M059J (cell line): ENCODE results near the gene RGS18. TPM values are rescaled to one million over a fixed set of nuclear protein-coding genes. Genes with fewer than 3 reads are reported as not detected.
"Not testable (repeated sequence)": the region's sequence is repeated elsewhere in the genome, so short reads cannot be mapped to it uniquely, and the experiment has no call there.

ENCODE experiments used
- DNase-seq: peaks from one replicate; pipeline ENCODE4 v3.0.0-alpha.2; 2012; ENCODE audit warnings: low read depth
- total RNA-seq: library from RNA; depleted of rRNA; stranded (reverse); fragments of >200 nt; shearing (Covaris generic); gene quantifications from 2 replicates; pipeline ENCODE4 v1.2.3, GENCODE V29; 2014

The RGS18 gene
- total RNA-seq, 1 experiment from 2014 or later: not detected

DNA sequence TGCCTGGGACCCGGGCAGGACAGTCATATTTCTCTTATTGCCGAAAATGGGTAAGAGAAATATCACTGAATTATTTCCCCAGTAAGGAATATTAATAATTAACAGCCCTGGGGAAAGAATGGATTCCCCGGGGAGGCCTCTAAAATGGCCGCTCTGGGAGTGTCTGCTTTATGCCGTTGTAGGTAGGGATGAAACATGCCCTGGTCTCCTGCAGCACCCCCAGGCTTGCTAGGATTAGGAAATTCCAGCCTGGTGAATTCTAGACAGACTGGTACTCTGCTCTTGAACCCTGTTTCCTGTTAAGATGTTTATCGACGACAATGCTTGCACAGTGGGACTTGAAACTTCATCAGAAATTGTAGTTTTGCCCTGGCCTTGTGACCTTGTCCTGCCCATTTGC, 6.7 kb downstream of the RGS18 start:
- DNase-seq: not testable (repeated sequence)

DNA sequence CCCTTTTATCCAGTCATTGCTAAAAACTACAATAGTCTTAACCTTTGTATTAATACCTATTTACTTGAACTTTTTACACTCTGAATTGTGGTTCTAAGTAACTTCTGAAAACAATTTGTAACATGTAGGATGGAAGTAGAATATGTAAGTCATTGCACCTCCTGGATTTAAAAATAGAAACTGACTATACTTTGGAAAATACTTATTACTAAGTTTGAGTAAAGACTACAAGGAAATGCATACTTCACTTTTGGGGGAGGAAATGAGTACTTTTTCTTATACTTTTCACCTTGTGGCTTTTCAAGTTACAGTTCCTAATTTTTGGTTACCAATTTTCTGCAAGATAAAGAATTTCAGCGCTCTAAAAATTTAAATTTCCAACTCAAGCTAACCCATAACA, 8.7 kb downstream of the RGS18 start:
- DNase-seq: no peak

DNA sequence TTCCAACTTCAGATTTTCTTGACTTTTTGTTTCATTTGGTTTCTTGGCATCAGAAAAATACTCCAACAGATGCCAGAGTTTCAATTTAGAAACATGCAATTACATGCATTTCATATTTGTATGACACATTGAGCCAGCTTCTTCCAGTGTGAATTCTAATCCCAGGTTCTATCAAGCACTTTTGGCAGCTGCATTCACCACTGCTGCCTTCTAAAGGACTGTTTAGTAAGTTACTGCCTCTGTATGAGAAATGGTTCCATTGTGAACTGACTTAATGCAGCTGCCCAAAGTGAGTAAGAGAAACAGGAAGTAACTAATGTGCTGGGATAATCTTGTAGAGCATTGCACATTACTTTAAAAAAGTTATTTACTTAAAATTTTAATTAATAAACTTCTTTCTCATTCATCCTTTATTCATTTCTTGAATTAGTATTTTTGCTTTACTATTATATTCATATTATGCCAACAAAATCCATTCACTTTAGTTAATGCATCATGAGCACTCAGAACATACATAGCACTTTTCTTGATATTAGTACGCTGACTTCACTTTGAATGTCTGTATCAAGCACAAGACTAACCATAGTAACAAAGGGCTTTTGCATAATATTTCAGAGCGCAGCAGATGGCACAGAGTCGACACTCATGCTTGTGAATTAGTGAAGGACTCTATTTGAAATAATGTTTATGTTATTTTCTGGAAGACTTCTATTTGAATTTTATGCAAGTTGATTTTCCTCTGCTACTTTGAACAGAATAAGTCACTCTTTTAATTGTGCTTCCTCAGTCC, 9.8 kb downstream of the RGS18 start:
- DNase-seq: no peak

DNA sequence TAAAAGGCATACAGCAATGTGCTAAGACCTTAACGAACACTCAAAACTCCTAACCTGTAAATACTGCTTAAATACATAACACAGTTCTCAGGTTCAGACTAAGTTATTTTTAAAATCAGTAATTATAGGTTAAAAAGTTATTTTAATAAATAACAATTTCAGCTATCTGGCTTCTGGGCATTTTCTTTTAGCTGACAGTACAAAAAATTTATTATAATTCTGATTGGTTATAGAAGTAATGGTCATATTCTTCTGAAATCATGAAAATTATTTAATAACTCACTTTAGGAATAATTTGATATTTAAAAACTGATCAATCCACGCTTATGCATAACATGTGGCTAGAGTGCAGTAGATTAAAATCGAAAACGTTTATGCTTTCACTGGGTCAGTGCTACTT, 10.7 kb downstream of the RGS18 start:
- no peak for DNase-seq

DNA sequence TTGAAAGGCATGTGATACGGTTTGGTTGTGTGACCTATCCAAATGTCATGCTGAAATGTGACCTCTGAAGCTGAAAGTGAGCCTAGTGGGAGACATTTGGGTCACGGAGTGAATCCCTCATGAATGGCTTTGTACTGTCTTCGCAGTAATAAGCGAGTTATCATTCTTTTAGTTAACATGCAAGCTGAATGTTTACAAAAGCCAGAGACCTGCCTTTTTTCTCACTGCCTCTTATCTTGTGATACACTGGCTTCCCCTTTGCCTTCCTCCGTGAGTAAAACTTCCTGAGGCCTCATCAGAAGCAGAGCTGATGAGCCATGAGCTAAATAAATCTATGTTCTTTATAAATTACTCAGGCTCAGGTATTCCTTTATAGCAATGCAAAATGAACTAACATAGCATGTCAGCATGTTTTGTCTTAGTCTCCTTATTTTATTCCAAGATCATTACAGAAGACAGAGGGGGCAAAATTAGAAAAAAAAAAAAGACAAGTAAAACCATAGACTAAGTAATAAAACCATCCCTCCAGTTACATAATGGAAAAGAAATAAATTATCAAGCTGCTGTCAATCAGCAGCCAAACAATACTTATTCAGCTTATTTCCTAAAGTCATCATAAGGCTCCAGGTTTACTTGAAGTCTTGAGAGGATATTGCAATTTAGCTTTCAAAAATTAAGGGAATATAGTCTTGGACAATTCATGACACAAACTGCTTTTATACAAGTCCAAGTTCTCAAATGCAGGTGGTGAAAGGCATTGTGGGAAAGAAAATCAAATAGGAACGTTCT, 12.1 kb downstream of the RGS18 start:
- no peak for DNase-seq

DNA sequence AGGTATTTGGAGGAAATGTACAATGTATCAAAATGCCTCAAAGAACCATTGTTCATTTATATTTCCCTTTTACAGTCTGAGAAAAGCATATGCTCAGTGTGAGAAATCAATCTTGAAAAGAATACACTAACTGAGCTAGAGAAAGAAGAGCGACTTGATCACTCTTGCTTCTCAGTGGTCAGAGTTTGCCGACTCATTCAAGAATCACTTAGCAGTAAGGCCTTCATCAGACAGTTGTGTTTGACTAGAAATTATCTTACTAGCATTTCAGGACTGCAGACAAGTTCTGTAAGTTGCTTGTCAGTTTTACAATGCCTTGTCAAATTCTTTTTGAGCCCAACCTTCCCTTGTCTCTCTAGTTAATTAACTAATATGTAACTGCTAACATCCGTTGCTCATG, 12.9 kb downstream of the RGS18 start:
- no peak for DNase-seq

DNA sequence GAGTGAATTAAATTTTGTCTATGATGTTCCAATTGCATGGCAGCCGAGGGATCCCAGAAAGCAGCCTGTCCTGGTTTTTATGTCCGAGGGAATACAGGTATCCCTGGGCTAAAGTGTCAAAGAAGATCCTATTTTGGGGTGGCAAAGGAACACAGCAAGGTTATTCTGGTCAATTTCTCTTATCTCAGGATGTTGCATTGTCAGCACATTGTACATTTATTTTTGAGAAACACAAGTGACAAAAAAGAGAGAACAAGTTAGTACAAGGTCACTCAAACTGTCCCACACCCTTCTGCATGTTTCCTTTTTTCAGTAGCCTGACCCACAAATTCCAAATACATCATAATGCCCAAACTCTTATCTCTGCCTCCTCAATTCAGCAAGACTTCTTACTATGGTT, 17.7 kb downstream of the RGS18 start:
- no peak for DNase-seq

DNA sequence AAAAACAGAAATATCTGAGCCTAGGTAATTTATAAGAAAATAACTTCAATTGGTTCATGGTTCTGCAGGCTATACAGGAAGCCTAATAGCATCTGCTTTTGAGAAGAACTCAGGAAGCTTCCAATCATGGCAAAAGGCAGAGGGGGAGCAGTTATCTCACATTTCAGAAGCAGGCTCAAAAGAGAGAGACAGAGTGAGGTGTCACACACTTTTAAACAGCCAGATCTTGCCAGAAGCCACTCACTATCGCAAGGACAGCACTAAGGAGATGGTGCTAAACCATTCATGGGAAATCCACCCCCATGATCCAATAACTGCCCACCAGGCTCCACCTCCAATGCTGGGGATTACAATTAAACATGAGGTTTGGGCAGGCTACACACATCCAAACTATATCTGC, 25.5 kb downstream of the RGS18 start:
- DNase-seq: no peak

DNA sequence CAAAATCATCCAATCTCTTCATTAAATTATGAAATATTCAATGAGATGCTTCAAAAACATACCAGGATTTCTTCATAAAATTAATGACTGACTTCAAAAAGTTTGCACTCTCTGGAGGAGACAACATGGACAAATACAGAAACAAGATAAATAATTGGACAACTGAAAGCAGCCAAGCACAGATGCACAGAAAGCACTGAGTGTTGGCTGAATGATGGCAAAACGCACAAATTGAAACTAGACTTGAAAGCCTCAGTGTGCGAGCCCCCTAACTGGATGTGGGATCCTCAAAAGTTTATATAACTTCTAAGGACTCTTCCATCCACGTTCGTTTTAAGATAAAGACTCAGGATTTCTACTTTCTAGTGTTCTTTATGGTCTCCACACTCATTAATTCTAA, 27.9 kb downstream of the RGS18 start:
- DNase-seq: no peak

DNA sequence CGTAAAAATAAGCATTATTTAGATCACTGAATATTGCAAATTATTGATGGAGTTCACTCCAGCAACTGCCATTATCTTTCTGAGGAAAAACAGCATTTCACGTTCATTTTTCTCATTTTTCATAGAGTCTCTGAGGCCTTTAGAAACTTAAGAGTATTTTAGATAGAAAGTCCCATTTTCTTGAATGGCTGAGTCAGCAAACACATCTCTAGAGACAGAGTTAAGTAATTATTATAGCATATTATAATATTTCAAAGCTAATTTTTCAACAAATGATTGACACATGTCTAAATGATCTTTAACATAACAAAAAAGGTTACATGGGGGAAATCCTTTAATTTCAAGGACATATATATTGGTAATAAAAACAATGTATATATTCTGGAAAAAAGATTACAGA, 31.8 kb downstream of the RGS18 start:
- DNase-seq: no peak

DNA sequence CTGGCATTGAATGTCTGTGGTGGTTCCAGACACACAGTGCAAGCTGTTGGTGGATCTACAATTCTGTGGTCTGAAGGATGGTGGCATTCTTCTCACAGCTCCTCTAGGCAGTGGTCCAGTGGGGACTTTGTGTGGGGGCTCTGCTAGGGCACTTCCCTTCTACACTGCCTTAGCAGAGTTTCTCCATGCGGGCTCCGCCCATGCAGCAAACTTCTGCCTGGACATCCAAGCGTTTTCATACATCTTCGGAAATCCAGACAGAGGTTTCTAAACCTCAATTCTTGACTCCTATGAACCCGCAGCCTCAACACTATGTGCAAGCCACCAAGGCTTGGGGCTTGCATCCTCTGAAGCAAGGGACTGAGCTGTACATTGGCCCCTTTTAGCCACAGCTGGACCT, 43.0 kb downstream of the RGS18 start:
- no peak for DNase-seq

DNA sequence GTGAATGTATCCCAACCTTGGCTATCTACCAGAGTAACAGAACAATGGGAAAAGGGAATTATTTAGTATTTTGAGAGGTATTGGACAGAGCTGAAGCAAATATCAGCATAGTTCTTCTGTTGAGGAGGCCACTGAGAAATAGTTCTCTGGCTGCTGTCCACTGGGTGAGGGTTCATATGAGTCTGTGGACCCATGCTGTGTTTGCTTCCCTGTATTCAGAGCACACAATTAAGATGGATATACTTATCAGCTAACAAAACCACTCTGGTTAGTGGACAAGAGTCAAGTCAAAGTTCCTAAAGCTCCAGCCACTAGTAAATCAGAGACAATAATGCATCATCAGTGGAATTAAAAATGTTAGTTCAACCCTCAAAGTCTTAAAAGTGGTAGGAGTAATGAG, 66.1 kb downstream of the RGS18 start:
- DNase-seq: no peak

DNA sequence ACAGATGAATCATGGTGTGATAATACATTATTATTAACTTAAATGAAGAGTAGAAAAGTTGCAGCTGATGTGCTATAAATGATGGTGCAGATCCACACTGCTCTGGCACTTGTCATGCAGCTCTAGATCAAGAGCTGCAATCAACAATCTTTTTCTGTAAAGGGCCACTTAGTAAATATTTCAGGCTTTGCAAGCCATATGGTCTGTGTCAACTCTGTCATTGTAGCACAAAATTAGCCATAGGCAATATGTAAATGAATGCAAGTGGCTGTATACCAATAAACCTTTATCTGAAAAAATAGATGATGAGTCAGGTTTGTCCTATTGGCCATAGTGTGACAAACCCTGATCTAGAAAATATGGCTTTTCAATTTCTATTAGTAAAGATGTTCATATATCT, 66.6 kb downstream of the RGS18 start:
- no peak for DNase-seq

DNA sequence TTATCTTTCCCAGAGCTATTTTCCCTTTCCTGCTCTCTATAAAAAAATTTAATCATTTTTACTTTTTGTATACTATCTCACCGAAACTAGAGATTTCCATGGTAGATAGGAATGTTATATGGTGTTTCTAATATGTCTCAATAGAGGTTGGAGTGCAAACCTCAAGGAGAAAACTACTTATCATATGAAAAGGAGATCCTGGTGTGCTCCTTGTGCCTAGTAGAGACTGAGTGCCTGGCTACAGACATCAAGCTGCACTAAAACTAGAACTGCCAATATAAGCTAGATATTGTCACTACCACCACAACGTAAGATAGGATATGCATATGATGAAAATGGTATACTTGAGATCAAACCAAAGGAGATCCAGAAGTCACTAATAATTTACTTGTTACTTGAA, 67.0 kb downstream of the RGS18 start:
- DNase-seq: no peak

DNA sequence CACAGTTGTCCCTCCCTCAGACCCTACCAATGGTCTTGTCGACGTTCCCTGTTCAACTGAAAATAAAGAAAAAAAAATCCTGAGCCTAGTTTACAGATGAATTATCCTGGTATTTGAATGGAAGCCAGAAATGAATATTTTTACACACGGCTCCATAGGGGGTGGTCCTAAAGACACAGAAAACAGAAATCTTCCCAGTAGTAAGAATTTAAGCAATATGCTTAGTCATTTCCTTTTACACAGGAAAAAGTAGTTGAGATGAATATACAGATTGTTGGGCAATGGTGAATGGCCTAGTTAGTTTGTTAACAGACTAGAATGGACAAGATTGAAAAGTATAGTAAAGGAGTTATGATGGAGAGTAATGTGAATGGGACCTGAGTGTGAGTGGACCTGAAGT, 67.4 kb downstream of the RGS18 start:
- DNase-seq: peak; percentile 22

DNA sequence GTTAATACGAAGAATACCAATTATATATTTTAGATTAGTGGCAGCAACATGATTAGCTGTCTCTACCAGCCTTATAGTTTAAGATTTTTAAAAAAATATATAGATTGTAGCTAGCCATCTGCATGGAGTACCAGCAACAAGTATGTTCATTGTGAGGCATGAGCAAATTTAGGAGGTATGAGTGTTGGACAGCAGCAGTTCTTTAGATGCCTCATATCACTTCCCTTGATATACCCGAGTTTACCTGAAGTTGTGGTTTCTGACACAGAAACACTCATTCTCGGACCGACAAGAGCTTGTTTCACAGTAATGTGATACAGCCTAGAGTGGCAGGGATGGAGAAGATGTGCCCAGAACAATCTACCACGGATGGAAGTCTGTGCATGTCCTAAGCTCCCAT, 69.1 kb downstream of the RGS18 start:
- no peak for DNase-seq

DNA sequence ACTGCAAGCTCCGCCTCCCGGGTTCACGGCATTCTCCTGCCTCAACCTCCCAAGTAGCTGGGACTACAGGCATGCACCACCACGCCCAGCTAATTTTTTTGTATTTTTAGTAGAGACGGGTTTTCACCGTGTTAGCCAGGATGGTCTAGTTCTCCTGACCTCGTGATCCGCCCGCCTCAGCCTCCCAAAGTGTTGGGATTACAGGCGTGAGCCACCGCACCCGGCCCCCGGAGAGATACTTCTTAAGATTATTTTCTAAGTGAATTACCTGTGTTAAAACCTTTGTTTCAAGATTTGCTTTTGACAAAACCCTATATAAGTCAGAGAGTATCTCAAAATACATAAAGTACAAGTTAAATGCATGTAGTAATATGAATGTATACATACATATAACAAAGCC, 69.7 kb downstream of the RGS18 start:
- DNase-seq: not testable (repeated sequence)

DNA sequence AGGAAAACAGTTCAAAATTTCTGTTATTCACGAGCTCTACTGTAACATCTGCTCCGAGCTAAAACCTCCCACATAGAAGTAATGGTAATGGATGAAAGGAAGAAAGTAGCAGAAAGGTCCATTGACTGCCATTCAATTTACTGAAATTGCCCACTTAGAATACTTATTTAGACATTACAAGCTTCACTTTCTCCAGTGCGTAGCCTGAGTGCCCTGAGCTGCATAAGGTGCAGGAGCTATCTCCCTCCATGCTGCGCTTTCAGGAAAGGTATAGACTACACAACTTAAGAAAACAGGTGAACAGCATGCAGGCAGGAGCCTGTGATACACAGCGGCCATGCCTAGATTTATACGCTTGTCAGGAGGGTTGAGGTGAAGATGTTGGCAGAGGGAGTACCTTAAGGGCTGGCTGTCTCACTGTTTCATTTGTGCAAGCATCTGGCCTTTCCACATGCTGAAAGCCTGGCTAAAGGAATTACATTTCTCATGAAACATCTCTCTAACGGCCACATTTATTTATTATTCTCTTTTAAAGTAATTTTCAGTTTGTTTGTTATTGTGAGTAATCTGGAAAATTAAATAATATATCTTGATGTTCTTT, 74.7 kb downstream of the RGS18 start:
- DNase-seq: no peak

DNA sequence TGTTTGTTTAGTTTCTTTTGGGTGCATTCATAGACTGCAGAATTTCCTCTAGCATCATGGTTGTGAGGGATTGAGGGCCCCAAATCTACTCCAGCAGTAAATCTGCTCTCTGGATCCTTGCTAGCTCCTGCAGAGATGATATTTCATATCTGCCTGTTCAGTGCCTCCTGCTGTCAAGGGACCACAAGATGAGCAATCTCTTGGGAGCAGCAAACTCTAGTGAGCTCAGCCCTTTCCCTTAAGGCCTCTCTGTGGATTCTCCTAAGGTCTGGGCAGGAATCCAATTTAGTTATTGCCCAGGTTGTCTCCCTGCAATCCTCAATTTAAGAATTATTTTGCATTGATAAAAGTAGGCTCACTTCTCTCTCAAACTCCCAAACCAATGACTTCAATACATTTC, 76.9 kb downstream of the RGS18 start:
- DNase-seq: no peak
